A172 (cell line): ENCODE data around the gene EIF4H. TPM values are rescaled to one million over a fixed set of nuclear protein-coding genes. Genes with fewer than 3 reads are reported as not detected.
"Not testable (repeated sequence)": the region's sequence is repeated elsewhere in the genome, so short reads cannot be mapped to it uniquely, and the experiment has no call there.

Experiments
- DNase-seq: peaks from one replicate; pipeline ENCODE4 v3.0.0-alpha.2; 2015; ENCODE audit warnings: low spot score
- total RNA-seq: library from RNA; depleted of rRNA; stranded (reverse); fragments of >200 nt; shearing (Covaris generic); gene quantifications from 2 replicates; pipeline ENCODE4 v1.2.3, GENCODE V29; 2014

Gene EIF4H
- total RNA-seq, 1 experiment from 2014 or later = 457 TPM

DNA sequence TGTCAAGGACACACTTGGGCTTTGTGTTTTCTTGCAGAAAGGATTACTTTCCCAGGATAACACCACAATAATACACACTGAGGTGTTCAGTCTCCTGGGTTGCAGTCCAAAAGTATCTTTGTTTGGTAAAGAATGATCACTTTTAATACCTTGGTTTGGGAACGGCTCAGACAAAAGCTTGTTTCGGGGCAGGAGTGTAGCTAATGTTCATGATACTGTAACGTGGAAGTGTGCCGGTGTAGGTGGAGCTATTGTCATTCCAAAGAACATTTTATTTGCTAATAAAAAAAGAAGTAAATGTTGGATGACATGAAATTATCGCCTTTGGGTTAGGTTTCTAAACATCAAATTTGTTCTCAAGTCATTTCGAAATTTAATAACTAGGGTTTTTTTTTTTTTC is 1.2 kb downstream of the EIF4H start:
- DNase-seq = no peak

DNA sequence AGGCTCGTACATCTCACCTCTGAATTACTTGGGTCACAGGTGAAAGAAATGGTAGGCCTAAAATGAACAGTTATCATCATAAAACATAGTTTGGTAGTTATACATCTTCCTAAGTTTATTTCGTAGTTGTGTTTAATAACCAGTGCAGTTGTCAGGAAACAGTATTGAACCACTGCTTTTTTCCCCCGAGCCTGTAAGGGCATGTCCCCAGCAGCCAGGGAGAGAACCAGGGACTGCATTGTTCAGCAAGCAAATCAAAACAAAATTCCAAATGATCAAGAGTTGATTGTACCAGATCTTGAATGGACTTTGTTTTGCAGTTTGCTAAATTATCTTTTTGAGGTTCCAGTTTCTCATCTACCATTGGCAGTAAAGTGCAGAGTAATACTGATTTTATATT is 2.4 kb downstream of the EIF4H start:
- no peak for DNase-seq

DNA sequence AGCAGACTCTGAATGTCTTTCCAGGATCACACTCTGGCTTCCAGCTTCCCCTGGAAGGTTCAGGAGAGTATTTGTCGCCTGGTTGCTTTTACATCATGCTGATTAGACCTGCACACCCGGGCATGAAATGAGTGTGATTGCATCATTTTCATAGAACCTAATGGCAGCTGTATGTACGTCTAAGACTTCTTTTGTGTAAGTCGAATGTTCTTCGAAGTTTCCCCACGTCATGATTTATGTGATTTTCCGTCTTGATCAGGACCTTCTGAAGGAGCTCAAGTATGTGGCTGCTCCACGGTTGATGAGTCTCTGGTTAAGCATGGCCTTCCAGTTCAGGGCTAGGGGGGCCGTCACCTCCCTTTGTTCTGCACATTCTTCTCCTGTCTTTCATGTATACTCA is 4.5 kb downstream of the EIF4H start:
- DNase-seq = no peak

DNA sequence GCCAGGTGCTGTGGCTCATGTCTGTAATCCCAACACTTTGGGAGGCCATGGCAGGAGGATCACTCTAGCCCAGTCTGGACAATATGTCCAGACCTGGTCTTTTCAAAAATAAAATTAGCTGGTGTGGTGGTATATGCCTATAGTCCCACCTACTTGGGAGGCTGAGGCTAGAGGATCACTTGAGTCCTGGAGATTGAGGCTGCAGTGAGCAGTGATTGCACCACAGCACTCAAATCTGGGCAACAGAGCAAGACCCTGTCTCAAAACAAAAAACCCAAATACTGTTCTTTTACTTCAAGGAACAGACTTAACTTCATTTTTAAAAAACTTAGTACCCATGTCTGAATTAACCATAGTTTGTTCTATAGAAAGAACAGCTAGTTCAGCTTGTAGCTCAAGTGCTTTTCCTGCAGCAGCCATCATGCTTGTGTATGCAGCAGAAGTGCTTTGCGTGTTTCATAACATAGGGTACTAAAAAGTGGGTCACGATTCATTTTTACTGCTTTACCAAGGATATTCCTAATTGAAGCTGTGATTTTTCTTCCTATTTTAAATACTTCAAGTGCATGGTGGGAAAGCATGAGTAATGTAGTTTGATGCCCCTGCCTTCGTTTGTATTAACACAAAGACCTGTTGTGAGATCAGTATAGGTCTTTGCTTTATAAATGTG is 5.9 kb downstream of the EIF4H start:
- DNase-seq = no peak

DNA sequence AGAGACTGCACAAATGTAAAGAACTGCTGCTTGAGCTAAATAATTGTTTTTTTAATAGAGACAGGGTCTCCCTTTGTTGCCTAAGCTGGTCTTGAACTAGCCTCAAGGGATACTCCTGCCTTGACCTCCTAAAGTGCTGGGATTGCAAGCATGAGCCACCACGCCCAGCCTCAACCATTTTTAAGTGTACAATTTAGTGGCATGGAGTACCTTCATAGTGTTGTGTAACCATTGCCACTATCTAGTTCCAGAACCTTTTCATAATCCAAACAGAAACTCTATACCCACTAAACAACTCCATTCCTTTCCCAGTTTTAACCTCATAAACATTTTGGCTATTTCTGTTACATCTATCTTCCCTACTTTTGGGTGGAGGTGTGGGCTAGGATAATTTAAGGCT is 6.7 kb downstream of the EIF4H start:
- no peak for DNase-seq

DNA sequence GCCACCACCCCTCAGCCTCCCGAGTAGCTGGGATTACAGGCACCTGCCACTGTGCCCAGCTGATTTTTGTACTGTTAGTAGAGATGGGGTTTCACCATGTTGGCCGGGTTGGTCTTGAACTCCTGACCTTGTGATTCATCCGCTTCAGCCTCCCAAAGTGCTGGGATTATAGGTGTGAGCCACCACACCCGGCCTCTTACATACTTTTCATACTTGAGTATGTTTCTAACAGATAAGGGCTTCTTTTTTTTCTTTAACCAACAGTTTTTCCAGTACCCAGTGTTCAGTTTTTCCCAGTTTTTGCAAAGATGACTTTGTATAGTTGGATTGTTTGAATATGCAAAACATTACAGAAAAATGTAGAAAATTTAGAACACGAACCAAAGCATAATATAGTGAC is 7.7 kb downstream of the EIF4H start:
- no peak for DNase-seq

DNA sequence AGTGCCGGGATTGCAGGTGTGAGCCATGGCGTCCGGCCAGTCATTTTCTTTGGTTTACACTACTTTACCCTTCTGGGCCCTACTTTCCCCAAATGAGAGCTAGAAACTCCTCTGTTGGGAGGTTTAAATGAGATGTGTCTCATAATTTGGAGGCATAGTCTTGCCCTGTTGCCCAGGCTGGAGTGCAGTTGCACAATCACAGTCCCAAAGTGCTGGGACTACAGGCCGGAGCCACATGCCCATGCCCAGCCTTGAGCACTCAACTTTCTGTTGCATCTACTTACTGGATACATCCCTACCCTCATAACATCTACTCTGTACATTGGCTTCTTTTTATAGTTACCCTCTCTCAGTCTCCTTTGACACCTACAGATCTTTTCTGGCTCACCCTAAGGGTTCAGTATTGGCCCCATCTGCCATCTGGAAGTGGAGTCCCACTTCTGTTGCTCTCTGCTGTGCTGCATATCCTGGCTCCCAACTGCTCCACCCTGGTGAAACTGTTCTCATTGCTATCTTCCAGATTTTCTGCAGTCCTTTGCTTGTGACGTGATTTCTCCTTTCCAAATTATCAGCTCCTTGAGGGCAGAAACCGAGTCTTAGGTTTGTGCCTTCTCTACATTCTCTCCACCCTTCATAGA is 8.4 kb downstream of the EIF4H start:
- DNase-seq = no peak

DNA sequence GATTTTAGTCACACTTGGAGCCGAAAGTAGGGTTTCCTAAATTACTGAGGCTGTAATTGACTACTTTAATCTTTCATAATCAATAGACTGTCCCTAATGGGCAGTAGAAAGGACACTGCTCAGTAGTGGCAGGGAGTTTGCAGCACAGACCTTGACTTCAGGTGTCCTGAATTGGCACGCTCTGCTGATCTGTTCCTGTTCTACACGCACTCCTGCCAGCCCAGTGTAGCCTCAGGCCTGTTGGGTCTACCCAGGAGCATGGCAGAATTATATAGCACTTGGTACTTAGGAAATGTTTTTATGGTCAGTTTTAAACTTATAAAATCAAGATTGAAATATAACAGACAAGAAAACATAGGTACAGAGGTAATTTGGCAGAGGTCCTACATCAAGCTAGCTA is 9.0 kb downstream of the EIF4H start:
- no peak for DNase-seq

DNA sequence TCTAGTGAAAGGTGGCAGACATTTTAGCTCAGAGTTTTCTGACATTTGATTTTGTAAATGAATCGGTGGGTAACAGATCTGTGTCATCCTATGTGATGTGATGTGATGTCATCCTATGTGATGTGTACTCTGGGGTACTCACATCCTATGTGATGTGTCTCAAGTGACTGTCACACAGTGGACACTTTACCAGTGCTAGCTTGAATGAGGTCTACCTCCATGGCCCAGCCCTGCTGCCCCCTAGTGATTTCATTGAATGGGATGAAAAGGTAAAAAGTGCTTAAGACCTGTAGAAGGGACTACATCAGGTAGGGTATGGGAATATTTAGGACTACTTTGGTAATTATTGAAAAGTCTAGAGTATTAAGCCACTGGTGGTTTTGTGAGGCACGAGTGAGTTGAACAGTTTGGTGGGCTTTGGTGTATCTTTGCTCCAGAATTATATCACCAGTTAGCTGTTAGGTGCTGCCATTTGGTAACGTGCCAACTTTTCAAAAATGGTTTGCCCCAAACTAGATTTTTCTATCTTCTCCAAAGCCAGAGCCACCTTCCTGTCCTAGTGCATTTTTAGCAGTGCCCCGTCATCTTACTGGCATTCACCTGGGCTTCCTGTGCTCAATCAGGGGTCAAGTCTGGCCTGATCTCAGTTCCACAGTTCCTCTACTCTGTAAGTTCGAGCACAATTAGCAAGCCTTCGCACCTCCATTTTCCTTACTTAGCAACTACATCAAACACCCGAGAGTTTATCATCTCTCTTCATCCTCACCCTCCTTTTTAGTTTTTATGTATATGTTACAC is 9.7 kb downstream of the EIF4H start:
- DNase-seq = no peak

DNA sequence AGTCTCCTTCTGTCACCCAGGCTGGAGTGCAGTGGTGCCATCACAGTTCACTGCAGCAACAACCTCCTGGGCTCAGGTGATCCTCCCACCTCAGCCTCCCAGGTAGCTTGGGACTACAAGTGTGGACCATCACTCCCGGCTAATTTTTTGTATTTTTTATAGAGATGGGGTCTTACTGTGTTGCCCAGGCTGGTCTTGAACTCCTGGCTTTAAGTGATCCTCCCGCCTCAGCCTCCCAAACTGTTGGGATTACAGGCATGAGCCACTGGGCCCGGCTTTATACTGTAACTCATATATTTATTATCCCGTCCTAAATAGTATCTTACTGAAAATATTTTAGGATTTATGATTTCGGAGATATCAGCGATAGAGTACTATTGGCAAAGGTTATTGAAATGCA is 10.9 kb downstream of the EIF4H start:
- DNase-seq = no peak

DNA sequence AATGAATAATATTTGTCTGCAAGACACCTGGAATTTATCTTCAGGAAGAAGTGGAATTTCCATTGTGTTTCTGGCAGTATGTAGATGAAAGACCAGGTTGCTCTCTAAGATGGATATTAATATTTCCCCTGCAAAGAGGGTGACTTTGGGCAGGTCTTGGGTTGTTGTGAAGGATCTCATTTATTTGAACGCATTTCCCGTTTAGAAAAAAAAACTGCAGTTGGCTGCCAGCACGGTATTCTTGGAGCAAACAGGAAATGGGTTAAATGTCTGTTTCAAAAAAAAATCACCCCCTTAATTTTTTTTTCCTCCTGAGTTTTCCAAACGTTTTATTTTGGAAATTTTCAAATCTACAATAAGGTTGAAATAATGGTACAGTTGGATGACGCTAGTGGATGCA is 11.5 kb downstream of the EIF4H start:
- no peak for DNase-seq

DNA sequence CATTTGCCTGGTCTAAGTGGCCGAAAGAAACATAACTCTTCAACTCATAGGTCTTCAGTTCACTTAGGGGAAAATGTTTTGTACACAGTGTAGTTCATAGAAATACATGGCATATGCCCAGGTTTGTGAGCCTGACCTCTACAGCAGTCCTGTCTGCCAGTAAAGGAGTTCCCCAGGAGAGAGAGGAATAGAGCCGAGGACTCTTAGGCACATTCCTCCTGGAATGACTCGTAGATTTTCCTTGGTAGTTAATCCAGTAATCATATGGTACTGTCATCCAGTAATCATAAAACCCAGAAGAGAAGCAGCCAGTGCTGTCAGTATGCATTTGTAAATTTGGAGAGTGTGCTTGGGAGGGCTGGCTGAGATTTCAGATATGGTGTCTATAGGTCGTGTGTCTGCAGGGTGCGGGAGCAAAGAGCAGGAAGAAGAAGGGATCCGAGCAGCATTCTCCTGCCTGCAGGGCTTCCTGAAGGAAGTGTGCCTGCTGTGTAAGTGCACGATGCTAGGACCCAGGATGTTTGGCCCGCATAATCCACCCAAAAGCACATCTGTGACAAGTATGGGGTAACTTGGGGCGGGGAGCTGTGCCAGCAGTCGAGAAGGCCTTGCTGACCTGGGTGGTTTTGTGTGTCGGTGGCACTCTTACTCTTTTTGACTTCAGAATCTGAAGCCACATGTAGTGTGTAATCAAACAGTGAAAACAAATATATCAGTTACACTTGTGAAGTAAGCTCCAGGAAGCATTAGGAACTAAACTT is 13.9 kb downstream of the EIF4H start:
- DNase-seq = peak; percentile 61

DNA sequence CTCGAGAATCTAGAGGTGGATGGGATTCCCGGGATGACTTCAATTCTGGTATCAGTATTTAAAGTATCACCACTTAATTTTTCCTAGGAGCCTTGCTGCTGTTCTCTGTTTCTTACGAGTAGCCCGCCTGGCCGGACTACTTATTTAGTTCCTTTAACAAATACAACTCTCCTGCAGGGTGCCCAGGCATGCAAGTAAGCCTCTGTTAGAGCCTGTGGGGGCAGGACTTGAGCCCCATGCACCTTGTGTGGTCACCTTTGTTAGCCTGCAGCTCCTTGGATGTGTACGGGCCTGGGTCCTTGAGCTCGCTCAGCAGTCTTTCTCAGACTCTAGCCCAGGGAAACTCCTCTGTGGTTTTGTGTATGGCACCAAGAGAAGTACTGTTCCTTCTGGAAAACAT is 16.1 kb downstream of the EIF4H start:
- DNase-seq = no peak

DNA sequence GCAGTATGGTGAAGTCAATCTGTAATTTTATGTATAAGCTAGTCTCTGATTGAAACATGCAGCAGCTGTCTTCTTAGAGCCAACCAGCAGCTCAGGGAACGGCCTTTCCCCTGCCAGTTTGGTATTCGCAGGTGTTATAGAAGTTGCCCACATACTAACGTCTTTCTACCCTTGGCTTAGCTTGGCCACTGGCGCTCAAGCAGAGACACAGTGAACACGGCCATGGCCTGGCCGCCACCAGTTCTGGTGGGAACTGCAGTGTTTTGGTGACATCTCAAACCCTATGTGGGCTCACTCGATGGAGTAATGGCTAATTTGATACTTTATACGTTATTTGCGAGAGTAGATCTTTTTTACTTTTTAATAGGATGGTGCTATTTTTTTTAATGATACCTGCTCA is 17.1 kb downstream of the EIF4H start:
- DNase-seq = no peak

DNA sequence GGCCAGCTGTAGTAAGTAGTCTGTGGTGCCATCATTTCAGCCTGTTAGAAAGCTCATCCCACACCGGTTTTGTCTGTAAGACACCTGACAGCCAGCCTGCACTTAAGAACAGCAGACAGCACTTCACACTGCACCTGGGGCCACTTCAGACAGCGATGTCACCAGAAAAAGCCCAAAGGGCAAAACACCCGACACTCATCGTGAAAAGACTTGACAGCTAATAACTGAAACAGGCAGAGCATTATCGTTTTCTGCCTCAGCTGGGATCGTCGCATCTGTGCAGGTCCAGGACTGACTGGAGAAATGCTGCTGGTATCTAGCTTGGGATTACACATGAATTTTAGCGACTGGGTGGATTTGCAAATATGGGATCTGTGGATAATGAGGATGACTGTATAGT is 18.9 kb downstream of the EIF4H start:
- DNase-seq = no peak

DNA sequence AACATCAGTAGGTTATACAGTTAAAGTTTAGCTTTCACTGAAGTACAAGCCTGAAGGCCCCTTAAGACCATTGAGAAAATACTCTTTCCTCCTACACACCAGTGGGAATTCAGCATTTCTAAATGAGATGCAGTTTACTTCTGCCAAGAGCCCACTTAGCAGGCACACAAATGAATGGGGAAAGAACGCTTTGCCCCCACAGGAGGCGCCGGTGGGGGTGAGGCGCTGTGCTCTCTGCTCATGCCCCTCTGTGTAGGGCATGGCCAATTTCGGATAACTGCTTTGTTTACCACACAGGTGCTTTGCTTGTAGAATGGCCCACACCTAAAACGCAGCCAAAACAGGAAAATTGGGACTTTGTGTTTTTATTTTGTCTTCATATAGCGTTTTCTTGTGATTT is 19.8 kb downstream of the EIF4H start:
- no peak for DNase-seq

DNA sequence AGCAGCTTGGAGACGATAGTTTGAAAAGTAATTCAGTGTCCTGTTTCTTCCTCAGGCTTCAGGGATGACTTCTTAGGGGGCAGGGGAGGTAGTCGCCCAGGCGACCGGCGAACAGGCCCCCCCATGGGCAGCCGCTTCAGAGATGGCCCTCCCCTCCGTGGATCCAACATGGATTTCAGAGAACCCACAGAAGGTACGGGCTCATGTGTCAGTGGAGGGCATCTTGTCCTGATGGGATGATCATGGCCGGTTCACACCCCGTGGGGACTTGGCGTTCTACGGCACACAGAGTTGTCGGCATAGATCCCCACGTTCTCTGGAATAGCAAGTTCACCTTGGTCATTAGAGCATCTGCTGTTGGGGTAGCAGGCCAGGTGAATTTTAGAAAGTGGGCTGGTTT is 20.5 kb downstream of the EIF4H start:
- DNase-seq = no peak

DNA sequence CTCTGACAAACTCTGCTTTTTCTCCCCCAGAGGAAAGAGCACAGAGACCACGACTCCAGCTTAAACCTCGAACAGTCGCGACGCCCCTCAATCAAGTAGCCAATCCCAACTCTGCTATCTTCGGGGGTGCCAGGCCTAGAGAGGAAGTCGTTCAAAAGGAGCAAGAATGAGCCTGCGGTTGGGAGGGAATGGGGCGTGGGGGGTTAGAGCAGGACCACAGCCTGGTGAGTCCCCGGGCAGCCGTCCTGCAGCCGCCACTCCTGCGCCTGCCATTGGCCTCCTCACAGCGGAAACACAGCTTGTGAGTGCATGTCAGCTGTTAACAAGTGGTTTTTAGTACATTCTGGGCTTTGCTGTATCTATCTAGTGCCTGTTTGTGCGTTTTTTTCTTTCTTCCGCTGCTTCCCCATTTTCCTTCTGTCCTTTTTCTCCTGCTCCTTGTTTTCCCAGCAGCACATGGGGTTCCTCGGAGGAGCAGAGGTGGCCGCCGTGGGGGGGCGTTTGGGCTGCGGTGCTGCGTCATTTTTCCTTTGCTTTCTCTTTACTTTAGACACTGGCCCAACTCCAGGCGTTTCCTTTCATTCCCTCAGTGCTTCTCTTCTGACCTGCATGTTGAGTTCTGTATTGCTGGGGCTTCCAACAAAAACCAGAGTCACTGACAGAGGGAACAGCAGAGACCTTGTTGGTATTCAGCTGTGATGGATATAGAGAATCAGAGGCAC is 21.1 kb downstream of the EIF4H start:
- not testable (repeated sequence) for DNase-seq

DNA sequence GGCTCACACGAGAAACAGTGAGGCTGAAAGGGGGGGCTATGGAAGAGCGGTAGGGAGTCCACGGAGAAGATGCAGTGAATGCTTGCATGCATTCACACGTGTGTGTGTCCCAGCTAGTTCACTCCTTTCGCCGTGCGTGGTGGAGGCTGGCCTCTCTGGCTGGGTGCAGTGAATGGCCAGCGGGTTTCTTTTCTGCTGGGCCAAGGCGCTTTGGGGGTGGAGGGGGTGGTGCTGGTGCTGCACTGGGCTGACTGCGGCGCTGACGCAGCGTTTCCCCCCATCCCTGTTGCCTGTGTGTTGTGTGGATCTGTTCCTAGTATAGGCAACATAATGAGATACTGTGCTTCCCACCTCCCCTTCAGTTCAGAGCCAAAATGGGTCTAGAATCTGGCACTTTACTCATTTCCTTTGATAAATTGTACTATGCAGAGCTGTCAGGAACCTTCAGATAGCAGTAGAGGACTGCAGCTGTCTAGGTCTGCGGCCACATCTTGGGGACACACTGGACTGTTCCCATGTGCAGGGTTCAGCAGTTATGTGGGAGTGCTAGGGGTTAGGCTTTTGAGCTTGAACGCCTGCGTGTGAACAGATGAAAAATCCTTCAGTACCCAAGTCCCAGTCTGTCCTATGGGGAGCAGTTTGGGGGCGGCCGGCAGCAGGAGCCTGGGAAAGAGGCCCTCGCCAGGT is 22.0 kb downstream of the EIF4H start:
- DNase-seq = not testable (repeated sequence)

DNA sequence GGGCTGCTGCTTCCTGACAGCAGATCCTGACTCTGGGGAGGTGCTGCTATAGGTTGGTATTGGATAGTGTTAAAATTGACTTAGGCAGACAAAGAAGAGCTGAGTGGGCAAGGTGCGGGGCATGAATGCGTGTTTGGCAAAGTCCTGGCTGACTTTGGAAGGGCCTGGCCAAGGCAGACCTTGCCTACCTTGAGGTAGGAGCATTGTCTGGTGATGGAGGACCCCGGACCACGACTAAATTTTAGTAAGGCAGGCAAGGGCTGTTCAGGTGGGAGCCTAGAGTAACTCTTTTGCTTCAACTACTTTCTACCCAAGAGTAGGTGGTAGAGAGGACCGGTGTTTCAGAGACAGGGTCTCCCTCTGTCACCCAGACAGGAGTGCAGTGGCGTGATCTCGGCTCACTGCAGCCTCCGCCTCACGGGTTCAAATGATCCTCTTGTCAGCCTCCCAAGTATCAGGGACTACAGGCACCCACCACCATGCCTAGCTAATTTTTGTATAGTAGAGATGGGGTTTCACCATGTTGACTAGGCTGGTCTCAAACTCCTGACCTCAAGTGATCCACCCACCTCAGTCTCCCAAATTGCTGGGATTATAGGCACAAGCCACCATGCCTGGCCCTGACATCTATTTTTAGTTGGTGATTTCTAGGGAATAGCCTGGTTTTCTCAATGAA is 23.4 kb downstream of the EIF4H start:
- DNase-seq = no peak
